HG03159 (cell line): ENCODE measurements around the gene MAST2.
"Not testable (repeated sequence)": the region's sequence is repeated elsewhere in the genome, so short reads cannot be mapped to it uniquely, and the experiment has no call there.

Source experiments
- ATAC-seq: cut with Tn5 transposase; IDR thresholded peaks from one replicate; pipeline ENCODE4 v1.9.1; 2021; ENCODE audit warnings: mild to moderate bottlenecking, moderate library complexity; ENCODE audit not compliant: unreplicated experiment

MAST2 gene

DNA sequence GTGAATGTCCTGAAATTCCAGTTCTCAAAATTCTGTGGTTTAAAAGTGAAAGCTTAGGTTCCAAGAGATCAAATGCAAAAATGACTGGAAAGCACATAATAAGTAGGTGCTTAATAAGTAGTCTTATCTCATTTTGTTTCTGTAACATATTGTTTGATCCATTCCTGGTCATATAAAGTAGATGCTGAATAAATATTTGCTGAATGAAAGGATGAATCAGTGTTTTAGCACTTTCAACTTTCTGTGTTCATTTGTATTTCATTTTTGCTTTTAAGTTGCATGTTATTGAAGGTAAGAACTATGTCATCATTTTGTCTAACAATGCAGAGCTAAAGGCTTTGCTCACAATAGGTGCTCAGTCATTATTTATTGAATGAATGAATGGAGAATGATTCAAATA is 6.3 kb downstream of the MAST2 start:
- no peak for ATAC-seq

DNA sequence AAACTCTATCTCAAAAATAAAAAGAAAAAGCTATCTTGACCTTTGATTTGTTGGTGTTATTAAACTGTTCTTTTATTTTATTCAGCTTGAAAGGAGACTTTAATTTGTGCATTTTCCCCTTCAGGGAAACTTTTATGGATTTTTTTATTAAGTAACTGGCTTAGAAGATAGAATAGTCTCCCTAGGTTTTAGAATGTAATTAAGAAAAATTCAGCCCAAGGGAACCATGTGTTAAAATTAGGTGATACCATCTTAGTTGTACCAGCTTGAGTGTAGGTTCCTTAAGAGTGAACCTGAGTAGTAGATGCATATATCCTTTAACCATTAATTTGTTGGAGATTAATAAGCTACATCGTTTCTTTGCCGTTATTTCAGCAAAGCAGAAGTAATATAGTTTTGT is 11.4 kb downstream of the MAST2 start:
- no peak for ATAC-seq

DNA sequence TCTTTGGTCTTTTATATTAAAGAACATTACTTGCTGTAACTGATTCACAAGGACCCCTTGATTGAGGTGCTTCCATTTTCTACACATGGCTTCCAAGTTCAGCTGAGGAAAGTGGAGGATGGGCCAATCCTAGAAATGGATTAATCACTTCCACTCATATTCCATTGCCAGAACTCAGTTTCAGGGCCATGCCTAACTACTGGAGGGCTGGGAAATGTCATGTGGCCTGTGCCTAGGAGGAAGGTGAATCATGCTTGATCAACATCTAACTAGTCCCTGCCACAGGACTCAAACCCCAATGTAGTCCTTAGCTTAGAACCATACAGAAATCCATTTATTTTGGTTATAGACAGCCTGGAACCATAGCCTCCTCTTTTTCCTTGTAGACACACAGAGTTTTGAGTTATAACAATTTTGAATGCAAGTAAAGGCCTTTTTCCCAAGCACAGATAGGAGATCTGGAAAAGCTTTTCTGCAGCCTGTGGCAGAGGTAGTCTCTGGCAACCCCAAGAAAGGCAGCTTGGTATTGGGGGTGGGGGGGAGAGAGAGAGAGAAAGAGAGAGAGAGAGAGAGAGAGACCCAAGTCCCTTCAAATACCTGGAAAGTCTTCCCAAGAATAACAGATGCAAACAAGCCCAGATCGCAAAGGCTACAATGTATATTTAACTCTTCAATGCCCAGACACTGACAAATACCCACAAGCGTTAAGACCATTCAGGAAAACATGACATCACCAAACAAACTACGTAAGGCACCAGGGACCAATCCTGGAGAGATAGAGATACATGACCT is 12.5 kb downstream of the MAST2 start:
- no peak for ATAC-seq

DNA sequence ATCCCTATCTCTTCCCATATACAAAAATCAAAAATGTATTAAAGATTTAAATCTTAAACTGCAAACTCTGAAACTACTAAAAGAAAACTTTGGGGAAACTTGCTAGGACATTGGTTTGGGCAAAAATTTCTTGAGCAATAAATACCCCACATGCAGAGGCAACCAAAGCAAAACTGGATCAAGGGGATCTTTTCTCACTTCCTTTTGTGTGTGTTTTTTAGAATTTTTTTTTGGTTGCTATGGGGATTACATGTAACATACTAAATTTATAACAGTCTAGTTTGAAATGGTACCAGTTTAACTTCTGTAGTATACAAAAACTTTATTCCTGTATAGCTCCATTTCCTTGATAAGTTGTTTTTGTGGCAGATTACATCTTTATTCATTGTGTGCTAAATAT is 16.8 kb downstream of the MAST2 start:
- no peak for ATAC-seq

DNA sequence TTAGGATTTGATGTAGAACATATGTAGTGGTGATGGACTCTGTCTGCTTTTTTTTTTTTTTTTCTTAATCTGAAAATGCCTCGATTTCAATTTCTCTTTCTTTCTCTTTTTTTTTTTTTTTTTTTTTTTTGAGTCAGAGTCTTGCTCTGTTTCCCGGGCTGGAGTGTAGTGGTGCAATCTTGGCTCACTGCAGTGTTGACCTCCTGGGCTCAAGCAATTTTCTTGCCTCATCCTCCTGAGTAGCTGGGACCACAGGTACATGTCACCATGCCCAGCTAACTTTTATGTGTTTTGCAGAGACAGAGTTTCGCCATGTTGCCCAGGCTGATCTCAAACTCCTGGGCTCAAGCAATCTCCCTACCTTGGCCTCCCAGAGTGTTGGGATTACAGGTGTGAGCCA is 17.4 kb downstream of the MAST2 start:
- no peak for ATAC-seq

DNA sequence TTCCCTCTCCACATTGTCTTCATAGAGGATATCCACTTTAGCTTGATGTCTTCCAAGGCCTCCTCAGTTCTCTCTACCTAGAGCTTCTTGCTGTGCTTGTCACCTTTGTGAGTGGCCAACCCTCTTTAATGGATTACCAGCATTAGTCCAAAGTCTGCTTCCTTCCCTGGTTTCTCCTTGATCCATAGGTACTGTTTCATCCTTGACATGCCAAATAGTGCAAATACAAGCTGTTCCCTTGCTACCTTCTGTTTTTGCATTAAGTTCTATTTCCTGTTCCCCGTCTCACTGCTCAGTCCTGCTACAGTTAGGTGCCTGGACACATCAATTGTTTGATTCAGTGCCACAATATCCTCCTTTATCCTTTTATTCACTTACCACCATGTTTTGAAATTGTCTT is 19.2 kb downstream of the MAST2 start:
- no peak for ATAC-seq

DNA sequence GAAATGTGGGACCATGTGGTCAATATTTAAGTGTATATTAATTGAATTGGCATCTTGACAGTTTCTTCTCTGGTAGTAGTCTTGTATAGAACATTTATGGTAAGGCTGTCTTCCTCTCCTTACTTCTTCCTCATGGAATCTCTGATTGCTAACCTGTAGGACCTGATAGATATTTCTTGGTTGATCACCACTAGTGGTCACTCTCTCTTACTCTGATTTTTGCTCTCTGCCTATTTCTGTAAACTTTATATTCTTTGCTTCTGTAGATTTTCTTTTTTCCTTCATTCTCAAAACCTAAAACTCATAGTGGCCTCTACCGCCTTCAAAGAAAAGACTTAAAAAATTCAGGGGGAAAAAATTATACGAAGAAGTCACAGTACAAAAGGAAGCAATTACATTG is 21.2 kb downstream of the MAST2 start:
- ATAC-seq, result no peak

DNA sequence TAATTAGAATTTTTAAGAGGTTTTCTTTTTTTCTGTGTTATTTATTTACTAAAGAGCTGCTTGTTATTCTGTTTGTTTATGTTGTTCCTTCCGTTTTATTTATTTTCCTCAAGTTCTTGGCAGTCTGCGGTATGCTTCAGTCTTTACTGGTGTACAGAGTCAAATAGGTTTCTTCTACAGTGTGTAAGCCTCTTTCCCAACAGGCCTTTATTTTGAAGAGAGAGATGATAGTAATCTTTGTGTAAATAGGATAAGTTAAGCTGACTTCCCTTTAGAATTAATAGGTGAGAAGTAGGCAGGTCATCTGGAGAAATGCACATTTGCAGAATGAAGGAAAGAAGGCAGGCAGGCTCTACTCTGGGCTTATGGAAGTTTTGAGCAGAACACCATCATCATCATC is 23.8 kb downstream of the MAST2 start:
- no peak for ATAC-seq

DNA sequence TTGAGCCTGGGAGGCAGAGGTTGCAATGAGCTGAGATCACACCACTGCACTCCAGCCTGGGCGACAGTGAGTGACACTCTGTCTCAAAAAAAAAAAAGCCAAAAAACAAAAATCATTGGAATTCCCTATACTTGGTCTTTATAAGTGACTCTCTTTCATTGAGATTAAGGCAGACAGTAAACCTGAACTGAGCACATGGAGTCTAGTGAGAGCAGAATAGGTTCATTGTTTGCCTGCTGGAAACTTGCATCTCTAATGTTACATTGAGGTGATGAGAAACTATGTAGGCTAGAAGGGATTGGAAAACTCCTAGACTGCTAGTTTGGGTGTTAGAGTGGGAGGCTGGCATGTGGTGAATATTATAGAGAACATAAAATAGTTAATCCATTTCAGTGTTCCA is 25.4 kb downstream of the MAST2 start:
- ATAC-seq, result no peak

DNA sequence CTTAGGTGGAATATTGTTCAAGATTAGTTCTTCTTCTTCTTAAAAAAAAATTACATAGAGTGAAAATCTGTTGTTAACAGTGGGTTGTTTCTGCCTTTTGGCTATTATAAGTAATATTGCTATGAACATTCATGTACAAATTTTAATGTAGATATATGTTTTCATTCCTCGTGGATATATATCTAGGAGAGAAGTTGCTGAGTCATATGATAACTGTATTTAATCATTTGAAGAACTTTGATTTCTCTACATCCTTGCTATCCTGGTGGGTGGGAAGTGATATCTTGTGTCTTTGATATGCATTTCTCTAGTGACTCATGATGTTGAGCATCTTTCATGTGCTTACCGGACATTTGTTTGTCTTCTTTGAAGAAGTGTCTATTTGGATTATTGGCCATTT is 29.9 kb downstream of the MAST2 start:
- ATAC-seq, result no peak

DNA sequence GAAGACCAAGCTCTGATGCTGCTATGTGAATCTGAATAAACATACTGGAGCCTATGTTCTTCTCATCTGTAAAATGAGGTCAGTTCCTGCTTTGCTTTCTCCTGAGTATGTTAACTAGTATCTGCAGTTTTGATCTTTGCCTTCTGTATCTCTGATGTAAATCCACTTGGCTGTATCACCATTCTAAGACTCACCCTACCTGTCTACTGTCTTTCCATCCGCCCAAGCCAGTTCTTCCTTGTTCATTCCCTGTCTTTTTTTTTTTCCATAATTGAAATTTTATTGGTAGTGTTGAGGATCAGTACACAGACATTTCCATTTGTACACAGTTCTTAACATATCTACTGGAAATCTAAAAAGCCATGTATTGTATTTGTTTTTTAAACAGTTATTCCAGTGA is 31.3 kb downstream of the MAST2 start:
- ATAC-seq, result no peak

DNA sequence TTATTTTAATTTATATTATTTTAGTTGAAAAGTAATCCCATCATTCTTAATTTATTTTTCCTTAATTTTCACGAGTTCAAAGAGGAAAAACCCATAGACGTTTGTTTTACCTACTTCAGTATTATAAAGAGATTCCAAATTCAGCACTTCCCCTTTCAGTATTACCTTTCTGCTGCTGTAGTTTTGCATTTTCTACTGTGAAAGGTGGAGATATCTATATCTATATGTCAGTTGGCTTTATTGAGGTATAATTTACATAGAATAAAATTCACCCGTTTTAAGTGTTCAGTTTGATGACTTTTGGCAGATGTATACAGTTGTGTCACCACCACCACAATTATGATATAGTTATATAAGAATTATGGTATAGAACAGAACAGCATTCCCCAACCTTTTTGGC is 33.0 kb downstream of the MAST2 start:
- ATAC-seq, result no peak

DNA sequence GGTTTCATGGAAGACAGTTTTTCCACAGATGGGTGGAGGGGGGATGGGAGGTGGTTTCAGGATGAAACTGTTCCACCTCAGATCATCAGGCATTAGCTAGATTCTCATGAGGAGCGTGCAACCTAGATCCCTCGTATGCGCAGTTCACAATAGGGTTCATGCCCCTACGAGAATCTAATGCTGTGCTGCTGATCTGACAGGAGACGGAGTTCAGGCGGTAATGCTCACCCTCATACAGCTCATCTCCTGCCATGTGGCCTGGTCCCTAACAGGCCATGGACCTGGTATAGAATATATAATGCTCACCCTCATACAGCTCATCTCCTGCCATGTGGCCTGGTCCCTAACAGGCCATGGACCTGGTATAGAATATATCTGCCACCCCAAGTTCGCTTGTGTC is 33.4 kb downstream of the MAST2 start:
- ATAC-seq, result not testable (repeated sequence)

DNA sequence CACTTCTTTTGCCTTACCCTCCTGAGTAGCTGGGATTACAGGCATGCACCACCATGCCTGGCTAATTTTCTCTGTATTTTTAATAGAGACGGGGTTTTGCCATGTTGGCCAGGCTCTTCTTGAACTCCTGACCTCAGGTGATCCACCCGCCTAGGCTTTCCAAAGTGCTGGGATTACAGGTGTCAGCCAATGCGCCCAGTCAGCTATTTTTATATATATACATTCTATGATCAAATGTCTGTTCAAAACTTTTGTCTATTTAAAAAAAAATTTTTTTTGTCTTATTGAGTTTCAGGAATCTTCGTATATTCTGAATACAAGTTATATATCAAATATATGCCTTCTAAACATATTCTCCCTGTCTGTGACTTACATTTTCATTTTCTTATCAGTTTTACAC is 34.9 kb downstream of the MAST2 start:
- not testable (repeated sequence) for ATAC-seq

DNA sequence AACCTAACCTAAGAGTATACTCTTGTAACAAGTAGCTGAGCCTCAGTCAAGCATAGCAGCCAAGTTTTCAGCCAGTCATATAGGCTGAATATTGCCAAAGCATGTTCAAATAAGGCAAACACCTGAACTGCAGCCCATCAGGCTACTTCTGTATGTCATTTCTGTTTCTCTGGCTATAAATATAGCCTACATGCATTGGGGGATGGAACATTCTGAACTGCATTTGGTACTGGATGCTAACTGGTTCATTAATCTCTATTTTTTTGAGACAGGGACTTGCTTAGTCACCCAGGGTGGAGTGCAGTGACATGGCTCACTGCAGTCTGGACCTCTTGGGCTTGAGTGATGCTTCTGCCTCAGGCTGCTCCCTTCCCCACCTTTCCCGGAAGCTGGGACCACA is 37.3 kb downstream of the MAST2 start:
- ATAC-seq, result peak; percentile 54

DNA sequence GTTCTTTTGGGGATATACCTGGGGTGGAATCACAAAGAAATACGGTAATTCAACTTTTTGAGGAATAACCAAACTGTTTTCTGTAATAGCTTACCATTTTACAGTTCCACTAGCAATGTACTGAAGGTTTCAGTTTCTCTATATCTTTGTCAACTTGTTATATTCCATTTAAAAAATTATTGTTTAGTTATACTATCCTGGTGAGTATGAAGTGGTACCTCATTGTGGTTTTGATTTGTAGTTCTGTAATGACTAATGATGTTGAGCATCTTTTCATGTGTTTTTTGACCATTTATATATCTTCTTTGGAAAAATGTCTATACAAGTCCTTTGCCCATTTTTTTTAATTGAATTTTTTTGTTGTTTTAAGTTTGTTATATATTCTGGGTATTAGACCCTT is 39.4 kb downstream of the MAST2 start:
- no peak for ATAC-seq

DNA sequence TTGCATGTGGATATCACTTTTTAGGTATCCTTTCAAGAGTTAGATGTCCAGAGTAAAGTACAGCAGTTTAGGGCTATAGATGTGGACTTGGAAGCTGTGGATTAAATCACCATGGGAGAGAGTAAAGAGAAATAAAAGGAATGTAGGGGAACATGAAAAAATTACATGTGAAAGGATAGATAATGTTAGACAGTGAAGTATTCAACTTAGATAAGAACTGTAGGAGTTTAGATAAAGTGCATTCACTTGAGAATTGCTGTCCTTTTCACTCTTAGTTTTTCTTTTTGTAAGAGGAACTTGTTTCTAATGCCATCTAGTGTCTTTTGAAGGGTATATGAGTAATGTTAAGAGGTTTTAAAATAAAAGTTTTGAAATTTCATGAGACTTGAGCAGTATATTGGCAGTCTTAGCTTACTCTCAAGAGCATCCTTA is 40.1 kb downstream of the MAST2 start:
- no peak for ATAC-seq

DNA sequence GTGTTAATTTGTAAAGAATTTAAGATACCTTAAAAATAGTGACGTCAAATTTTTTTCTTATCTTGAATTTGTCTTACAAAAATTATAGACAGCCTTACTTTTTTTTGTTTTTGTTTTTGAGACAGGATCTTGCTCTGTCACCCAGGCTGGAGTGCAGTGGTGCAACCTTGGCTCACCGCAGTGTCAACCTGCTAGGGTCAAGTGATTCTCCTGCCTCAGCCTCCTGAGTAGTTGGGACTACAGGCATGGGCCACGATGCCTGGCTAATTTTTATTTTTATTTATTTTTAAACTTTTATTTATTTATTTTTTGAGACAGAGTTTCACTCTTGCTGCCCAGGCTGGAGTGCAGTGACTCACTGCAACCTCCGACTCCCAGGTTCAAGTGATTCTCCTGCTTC is 40.6 kb downstream of the MAST2 start:
- not testable (repeated sequence) for ATAC-seq

DNA sequence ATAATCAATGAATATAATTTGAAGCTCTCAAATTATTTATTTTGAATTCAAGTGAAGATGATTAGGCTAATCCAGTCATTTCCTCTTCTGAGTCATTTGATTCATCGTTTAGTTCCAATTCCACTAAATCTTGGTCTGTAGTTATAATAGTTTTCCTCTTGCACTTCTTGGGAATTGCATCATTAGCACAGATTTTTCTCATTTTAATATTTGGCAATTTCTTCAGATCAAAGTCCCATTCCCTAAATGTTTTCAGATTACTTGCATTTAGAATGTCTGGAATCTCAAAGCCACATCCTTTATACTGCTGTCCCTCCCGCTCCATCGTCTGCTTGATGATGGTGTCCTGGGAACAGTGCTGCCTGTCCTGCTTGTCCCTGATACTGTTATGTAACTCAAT is 43.5 kb downstream of the MAST2 start:
- ATAC-seq, result no peak

DNA sequence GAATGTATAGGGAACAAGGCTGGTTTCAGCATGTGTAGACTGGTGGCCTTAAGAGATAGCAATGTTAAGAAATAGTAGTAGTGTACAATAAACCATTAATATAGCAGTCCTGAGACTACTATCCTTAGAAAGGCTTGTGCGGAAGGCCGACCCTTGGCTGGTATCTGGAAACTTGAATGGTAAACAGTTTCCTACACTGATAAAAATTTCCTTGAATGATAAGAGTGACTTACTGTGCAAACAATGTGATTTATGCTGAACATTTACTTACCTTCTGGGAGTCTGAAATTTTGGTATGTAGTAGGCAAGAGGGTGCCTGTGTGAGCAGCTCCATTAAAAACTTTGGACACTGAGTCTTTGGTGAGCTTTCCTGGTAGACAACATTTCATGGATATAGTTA is 44.7 kb downstream of the MAST2 start:
- no peak for ATAC-seq

DNA sequence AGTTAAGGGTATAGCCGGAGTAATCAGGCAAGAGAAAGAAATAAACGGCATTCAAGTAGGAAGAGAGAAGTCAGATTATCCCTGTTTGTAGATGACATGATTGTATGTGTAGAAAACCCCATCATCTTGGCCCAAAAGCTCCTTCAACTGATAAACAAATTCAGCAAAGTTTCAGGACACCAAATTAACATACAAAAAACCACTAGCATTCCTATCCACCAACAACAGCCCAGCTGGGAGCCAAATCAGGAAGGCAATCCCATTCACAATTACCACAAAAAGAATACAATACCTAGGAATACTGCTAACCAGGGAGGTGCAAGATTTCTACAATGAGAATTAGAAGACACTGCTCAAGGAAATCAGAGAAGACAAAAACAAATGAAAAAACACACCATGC is 45.3 kb downstream of the MAST2 start:
- no peak for ATAC-seq

DNA sequence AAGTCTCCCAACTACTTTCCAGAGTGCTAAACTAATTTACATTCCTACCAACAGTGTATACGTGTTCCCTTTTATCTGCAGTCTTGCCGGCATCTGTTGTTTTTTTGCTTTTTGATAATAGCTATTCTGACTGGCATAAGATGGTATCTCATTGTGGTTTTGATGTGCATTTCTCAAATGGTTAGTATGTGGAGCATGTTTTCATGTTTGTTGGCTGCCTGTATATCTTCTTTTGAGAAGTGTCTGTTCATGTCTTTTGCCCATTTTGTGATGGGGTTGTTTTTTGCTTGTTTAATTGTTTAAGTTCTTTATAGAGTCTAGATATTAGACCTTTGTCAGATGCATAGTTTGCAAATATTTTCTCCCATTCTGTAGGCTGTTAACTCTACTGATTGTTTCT is 46.6 kb downstream of the MAST2 start:
- ATAC-seq, result no peak

DNA sequence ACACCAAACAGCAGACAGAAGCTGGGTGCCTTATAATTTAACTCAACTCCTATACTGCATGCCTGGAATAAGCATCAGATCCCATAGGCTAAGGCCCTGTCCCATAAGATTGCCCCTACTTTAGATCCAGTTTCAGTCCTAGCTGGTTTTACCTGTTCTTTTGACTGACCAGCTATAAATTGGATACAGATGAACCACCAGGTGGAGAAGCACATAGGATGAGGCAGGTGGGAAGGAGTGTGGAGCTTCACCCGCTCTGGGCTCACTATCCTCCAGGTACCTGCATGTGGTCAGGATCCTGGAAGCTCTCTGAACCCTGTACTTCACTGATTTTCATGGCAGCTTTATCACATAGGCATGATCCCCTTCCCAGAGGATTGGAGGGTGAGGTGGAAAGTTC is 51.3 kb downstream of the MAST2 start:
- no peak for ATAC-seq
